ENCODE data around the gene ZFP3. TPM values are rescaled to one million over a fixed set of nuclear protein-coding genes. Genes with fewer than 3 reads are reported as not detected.
"Not testable (repeated sequence)": the region's sequence is repeated elsewhere in the genome, so short reads cannot be mapped to it uniquely, and the experiment has no call there.

Gene ZFP3
- total RNA-seq, 1 donor from 2014 or later = 1.9 TPM

GRCh38 chr17:5047446-5047845 is 30.8 kb upstream of the ZFP3 start:
- peaks cover 44% of the 10 kb centered on the region for H3K4me1 Mint-ChIP-seq
- intact Hi-C loops (cut with micrococcal nuclease) = no loop called here
- H3K27me3 Mint-ChIP-seq = no peaks in the 10 kb centered on the region

GRCh38 chr17:5049314-5049841 is 28.9 kb upstream of the ZFP3 start:
- intact Hi-C loops (cut with micrococcal nuclease) = loop anchor here (2.0 kb wide), 1 partner anchor 19 kb away; no protein-coding TSS in a partner anchor
- Mint-ChIP-seq H3K4me3 (peak overlapping the region; percentile 8), H3K27me3 (no peaks in the 10 kb centered on the region), H3K27ac (peak overlapping the region; percentile 68), H3K36me3 (ENCODE audit: low read depth) (peaks cover 17% of the 10 kb centered on the region), H3K9me3 (no peaks in the 10 kb centered on the region), H3K4me1 (peaks cover 31% of the 10 kb centered on the region)
- peak; percentile 86 for DNase-seq

More at GRCh38 chr17:5047446-5047845, 30.8 kb upstream of the ZFP3 start:
- H3K27ac Mint-ChIP-seq = peak overlapping the region; percentile 83
- H3K36me3 Mint-ChIP-seq (ENCODE audit: low read depth) = peaks cover 14% of the 10 kb centered on the region
- peak overlapping the region; percentile 51 for H3K4me3 Mint-ChIP-seq
- DNase-seq = no peak
- no peaks in the 10 kb centered on the region for H3K9me3 Mint-ChIP-seq

GRCh38 chr17:5050278-5050677 is 28.0 kb upstream of the ZFP3 start:
- H3K4me3 Mint-ChIP-seq = no peak overlapping the region
- no peaks in the 10 kb centered on the region for H3K9me3 Mint-ChIP-seq
- no peaks in the 10 kb centered on the region for H3K27me3 Mint-ChIP-seq
- no peak for DNase-seq
- intact Hi-C loops (cut with micrococcal nuclease) = no loop called here
- H3K27ac Mint-ChIP-seq = peak overlapping the region; percentile 29
- H3K4me1 Mint-ChIP-seq = peaks cover 27% of the 10 kb centered on the region
- H3K36me3 Mint-ChIP-seq (ENCODE audit: low read depth) = peaks cover 19% of the 10 kb centered on the region

GRCh38 chr17:5055543-5055942 is 22.7 kb upstream of the ZFP3 start:
- intact Hi-C loops (cut with micrococcal nuclease) = no loop called here
- H3K9me3 Mint-ChIP-seq = no peaks in the 10 kb centered on the region
- DNase-seq = no peak
- no peak overlapping the region for H3K4me3 Mint-ChIP-seq
- H3K4me1 Mint-ChIP-seq = no peaks in the 10 kb centered on the region
- H3K36me3 Mint-ChIP-seq (ENCODE audit: low read depth) = peaks cover 13% of the 10 kb centered on the region
- no peaks in the 10 kb centered on the region for H3K27me3 Mint-ChIP-seq
- no peak overlapping the region for H3K27ac Mint-ChIP-seq

- H3K4me1 Mint-ChIP-seq = peaks cover 2% of the 10 kb centered on the region
- DNase-seq = no peak
- H3K27me3 Mint-ChIP-seq = no peaks in the 10 kb centered on the region
- H3K9me3 Mint-ChIP-seq = no peaks in the 10 kb centered on the region
- peaks cover 7% of the 10 kb centered on the region for H3K36me3 Mint-ChIP-seq (ENCODE audit: low read depth)
- intact Hi-C loops (cut with micrococcal nuclease) = no loop called here
- no peak overlapping the region for H3K27ac Mint-ChIP-seq
- H3K4me3 Mint-ChIP-seq = no peak overlapping the region
Measured at GRCh38 chr17:5065227-5065744, 13.0 kb upstream of the ZFP3 start.

GRCh38 chr17:5068236-5068635 is 10.0 kb upstream of the ZFP3 start:
- Mint-ChIP-seq H3K36me3 (ENCODE audit: low read depth) (peaks cover 7% of the 10 kb centered on the region), H3K9me3 (no peaks in the 10 kb centered on the region), H3K27me3 (no peaks in the 10 kb centered on the region), H3K4me1 (no peaks in the 10 kb centered on the region), H3K4me3 (no peak overlapping the region), H3K27ac (no peak overlapping the region)
- DNase-seq = no peak
- intact Hi-C loops (cut with micrococcal nuclease) = no loop called here

- no peak overlapping the region for H3K4me3 Mint-ChIP-seq
- no peaks in the 10 kb centered on the region for H3K9me3 Mint-ChIP-seq
- intact Hi-C loops (cut with micrococcal nuclease) = loop anchor here (10.0 kb wide), 1 partner anchor 125 kb away; the partner anchor contains the start of gene ZNF594
- peaks cover 2% of the 10 kb centered on the region for H3K27me3 Mint-ChIP-seq
- DNase-seq = no peak
- peaks cover 7% of the 10 kb centered on the region for H3K36me3 Mint-ChIP-seq (ENCODE audit: low read depth)
- no peak overlapping the region for H3K27ac Mint-ChIP-seq
- H3K4me1 Mint-ChIP-seq = no peaks in the 10 kb centered on the region
Measured at GRCh38 chr17:5069724-5070123, 8.5 kb upstream of the ZFP3 start.

GRCh38 chr17:5075472-5075871 is 2.8 kb upstream of the ZFP3 start:
- not testable (repeated sequence) for H3K27me3 Mint-ChIP-seq, H3K9me3 Mint-ChIP-seq, H3K4me3 Mint-ChIP-seq, DNase-seq, H3K27ac Mint-ChIP-seq
- intact Hi-C loops (cut with micrococcal nuclease) = loop anchor here (10.0 kb wide), 1 partner anchor 119 kb away; the partner anchor contains the start of gene ZNF594
- peaks cover 15% of the 10 kb centered on the region for H3K4me1 Mint-ChIP-seq
- H3K36me3 Mint-ChIP-seq (ENCODE audit: low read depth) = peaks cover 14% of the 10 kb centered on the region

GRCh38 chr17:5077275-5077674 is 992 bp upstream of the ZFP3 start:
- H3K4me3 Mint-ChIP-seq = peak overlapping the region; percentile 87
- peaks cover 13% of the 10 kb centered on the region for H3K9me3 Mint-ChIP-seq
- intact Hi-C loops (cut with micrococcal nuclease) = loop anchor here (10.0 kb wide), 1 partner anchor 118 kb away; the partner anchor contains the start of gene ZNF594
- peak overlapping the region; percentile 92 for H3K27ac Mint-ChIP-seq
- not testable (repeated sequence) for DNase-seq, H3K27me3 Mint-ChIP-seq
- peaks cover 18% of the 10 kb centered on the region for H3K4me1 Mint-ChIP-seq
- peaks cover 23% of the 10 kb centered on the region for H3K36me3 Mint-ChIP-seq (ENCODE audit: low read depth)

- H3K4me1 Mint-ChIP-seq = peaks cover 18% of the 10 kb centered on the region
- H3K9me3 Mint-ChIP-seq = peaks cover 14% of the 10 kb centered on the region
- intact Hi-C loops (cut with micrococcal nuclease) = loop anchor here (2.0 to 10.0 kb wide), 2 partner anchors 33 to 117 kb away; partner anchors contain the start of genes ZNF232 and ZNF594
- peaks cover 2% of the 10 kb centered on the region for H3K27me3 Mint-ChIP-seq
- no peak for DNase-seq
- H3K27ac Mint-ChIP-seq = peak overlapping the region; percentile 92
- H3K36me3 Mint-ChIP-seq (ENCODE audit: low read depth) = peaks cover 28% of the 10 kb centered on the region
- peak overlapping the region; percentile 87 for H3K4me3 Mint-ChIP-seq
Measured at GRCh38 chr17:5077781-5078105, 524 bp upstream of the ZFP3 start.

- H3K9me3 Mint-ChIP-seq = peaks cover 29% of the 10 kb centered on the region
- no peak overlapping the region for H3K4me3 Mint-ChIP-seq
- no peak overlapping the region for H3K27ac Mint-ChIP-seq
- peaks cover 46% of the 10 kb centered on the region for H3K36me3 Mint-ChIP-seq (ENCODE audit: low read depth)
- H3K4me1 Mint-ChIP-seq = peaks cover 18% of the 10 kb centered on the region
- intact Hi-C loops (cut with micrococcal nuclease) = no loop called here
- H3K27me3 Mint-ChIP-seq = no peaks in the 10 kb centered on the region
- DNase-seq = no peak
Measured at GRCh38 chr17:5080591-5080990, 2.3 kb downstream of the ZFP3 start.

- Mint-ChIP-seq H3K4me1 (no peaks in the 10 kb centered on the region), H3K36me3 (ENCODE audit: low read depth) (peaks cover 67% of the 10 kb centered on the region), H3K27ac (no peak overlapping the region), H3K9me3 (peaks cover 42% of the 10 kb centered on the region), H3K4me3 (no peak overlapping the region), H3K27me3 (peaks cover 17% of the 10 kb centered on the region)
- intact Hi-C loops (cut with micrococcal nuclease) = no loop called here
- DNase-seq = no peak
Measured at GRCh38 chr17:5092218-5093010, 14.1 kb downstream of the ZFP3 start.

- Mint-ChIP-seq H3K36me3 (ENCODE audit: low read depth) (peaks cover 33% of the 10 kb centered on the region), H3K9me3 (peaks cover 36% of the 10 kb centered on the region), H3K4me1 (no peaks in the 10 kb centered on the region), H3K4me3 (no peak overlapping the region), H3K27ac (no peak overlapping the region), H3K27me3 (peaks cover 17% of the 10 kb centered on the region)
- intact Hi-C loops (cut with micrococcal nuclease) = no loop called here
- no peak for DNase-seq
Measured at GRCh38 chr17:5096731-5097100, 18.4 kb downstream of the ZFP3 start.

- peaks cover 31% of the 10 kb centered on the region for H3K9me3 Mint-ChIP-seq
- no peaks in the 10 kb centered on the region for H3K4me1 Mint-ChIP-seq
- intact Hi-C loops (cut with micrococcal nuclease) = no loop called here
Measured at GRCh38 chr17:5097101-5097834, 19.0 kb downstream of the ZFP3 start.

More at GRCh38 chr17:5097101-5097834, 19.0 kb downstream of the ZFP3 start:
- no peak for DNase-seq
- Mint-ChIP-seq H3K4me3 (no peak overlapping the region), H3K36me3 (ENCODE audit: low read depth) (peaks cover 28% of the 10 kb centered on the region), H3K27me3 (peaks cover 17% of the 10 kb centered on the region), H3K27ac (no peak overlapping the region)
